HUES6 (cell line): ENCODE measurements around the gene GFRA1.

Experiments used
- H3K27ac ChIP-seq: 2 replicates; pipeline ENCODE4 v1.7.0; 2013; ENCODE audit warnings: low read depth, mild to moderate bottlenecking, low read length, inconsistent platforms
- H3K27me3 ChIP-seq: 2 replicates; pipeline ENCODE4 v1.6.1; 2013; ENCODE audit warnings: low read length; ENCODE audit not compliant: control insufficient read depth, insufficient read depth
- H3K36me3 ChIP-seq: 2 replicates; pipeline ENCODE4 v1.6.1; 2013; ENCODE audit warnings: low read length; ENCODE audit not compliant: control insufficient read depth, insufficient read depth
- H3K4me1 ChIP-seq: 2 replicates; pipeline ENCODE4 v1.6.1; 2013; ENCODE audit warnings: low read length; ENCODE audit not compliant: control insufficient read depth, insufficient read depth
- H3K4me3 ChIP-seq: 2 replicates; pipeline ENCODE4 v1.5.1; 2013; ENCODE audit warnings: low read depth, low read length
- H3K9ac ChIP-seq: one replicate; pipeline ENCODE4 v1.6.1; 2013; ENCODE audit warnings: mild to moderate bottlenecking, low read length
- H3K9me3 ChIP-seq: 2 replicates; pipeline ENCODE4 v1.6.1; 2013; ENCODE audit warnings: low read depth, low read length; ENCODE audit not compliant: control insufficient read depth, insufficient read depth

Gene GFRA1

GRCh38 chr10:116292493-116292892 is 19.5 kb upstream of the GFRA1 start:
- H3K27ac ChIP-seq: no peak overlapping the region
- H3K4me1 ChIP-seq: no peaks in the 10 kb centered on the region
- H3K9ac ChIP-seq: no peak overlapping the region
- no peaks in the 10 kb centered on the region for H3K27me3 ChIP-seq
- H3K36me3 ChIP-seq: no peaks in the 10 kb centered on the region
- H3K4me3 ChIP-seq: no peak overlapping the region
- no peaks in the 10 kb centered on the region for H3K9me3 ChIP-seq

- Histone ChIP-seq H3K27me3 (no peaks in the 10 kb centered on the region), H3K36me3 (no peaks in the 10 kb centered on the region), H3K9ac (no peak overlapping the region), H3K27ac (no peak overlapping the region), H3K4me3 (no peak overlapping the region), H3K4me1 (no peaks in the 10 kb centered on the region), H3K9me3 (no peaks in the 10 kb centered on the region)
These were observed 16.6 kb upstream of the GFRA1 start for GRCh38 chr10:116289652-116290051.

GRCh38 chr10:116287906-116288501 is 15.0 kb upstream of the GFRA1 start:
- Histone ChIP-seq H3K27ac (no peak overlapping the region), H3K36me3 (no peaks in the 10 kb centered on the region), H3K9ac (no peak overlapping the region), H3K4me1 (no peaks in the 10 kb centered on the region), H3K27me3 (no peaks in the 10 kb centered on the region), H3K4me3 (no peak overlapping the region), H3K9me3 (no peaks in the 10 kb centered on the region)

GRCh38 chr10:116286626-116287200 is 13.7 kb upstream of the GFRA1 start:
- no peaks in the 10 kb centered on the region for H3K4me1 ChIP-seq
- no peaks in the 10 kb centered on the region for H3K27me3 ChIP-seq
- H3K36me3 ChIP-seq: no peaks in the 10 kb centered on the region
- no peaks in the 10 kb centered on the region for H3K9me3 ChIP-seq
- no peak overlapping the region for H3K9ac ChIP-seq
- H3K27ac ChIP-seq: no peak overlapping the region
- no peak overlapping the region for H3K4me3 ChIP-seq

GRCh38 chr10:116281775-116282174 is 8.8 kb upstream of the GFRA1 start:
- no peak overlapping the region for H3K27ac ChIP-seq
- H3K4me3 ChIP-seq: no peak overlapping the region
- no peaks in the 10 kb centered on the region for H3K9me3 ChIP-seq
- H3K9ac ChIP-seq: no peak overlapping the region
- no peaks in the 10 kb centered on the region for H3K36me3 ChIP-seq
- H3K4me1 ChIP-seq: no peaks in the 10 kb centered on the region
- H3K27me3 ChIP-seq: peaks cover 11% of the 10 kb centered on the region

GRCh38 chr10:116278846-116279245 is 5.8 kb upstream of the GFRA1 start:
- Histone ChIP-seq H3K9ac (no peak overlapping the region), H3K36me3 (no peaks in the 10 kb centered on the region), H3K4me1 (no peaks in the 10 kb centered on the region), H3K9me3 (no peaks in the 10 kb centered on the region), H3K27me3 (peaks cover 39% of the 10 kb centered on the region), H3K4me3 (no peak overlapping the region), H3K27ac (no peak overlapping the region)

GRCh38 chr10:116276981-116277380 is 4.0 kb upstream of the GFRA1 start:
- Histone ChIP-seq H3K27ac (no peak overlapping the region), H3K27me3 (peaks cover 58% of the 10 kb centered on the region)

GRCh38 chr10:116274064-116274904 is 1.3 kb upstream of the GFRA1 start:
- no peaks in the 10 kb centered on the region for H3K36me3 ChIP-seq
- peak overlapping the region; percentile 51 for H3K9ac ChIP-seq
- peaks cover 2% of the 10 kb centered on the region; the same call in 1 of the 2 replicates for H3K4me1 ChIP-seq
- H3K27ac ChIP-seq: no peak overlapping the region
- no peaks in the 10 kb centered on the region for H3K9me3 ChIP-seq
- H3K4me3 ChIP-seq: peak overlapping the region; percentile 78
- H3K27me3 ChIP-seq: peaks cover 85% of the 10 kb centered on the region

More at GRCh38 chr10:116276981-116277380, 4.0 kb upstream of the GFRA1 start:
- Histone ChIP-seq H3K9ac (no peak overlapping the region), H3K9me3 (no peaks in the 10 kb centered on the region), H3K4me1 (peaks cover 2% of the 10 kb centered on the region; the same call in 1 of the 2 replicates), H3K36me3 (no peaks in the 10 kb centered on the region), H3K4me3 (no peak overlapping the region)

GRCh38 chr10:116271593-116272439 is 1.2 kb downstream of the GFRA1 start:
- Histone ChIP-seq H3K9me3 (no peaks in the 10 kb centered on the region), H3K36me3 (no peaks in the 10 kb centered on the region), H3K4me3 (peak overlapping the region; percentile 78), H3K4me1 (peaks cover 2% of the 10 kb centered on the region; the same call in 1 of the 2 replicates), H3K27me3 (peaks cover 95% of the 10 kb centered on the region), H3K9ac (peak overlapping the region; percentile 32), H3K27ac (no peak overlapping the region)

- Histone ChIP-seq H3K4me1 (peaks cover 2% of the 10 kb centered on the region; the same call in 1 of the 2 replicates), H3K27ac (no peak overlapping the region), H3K27me3 (peaks cover 97% of the 10 kb centered on the region), H3K9ac (peak overlapping the region; percentile 32), H3K4me3 (peak overlapping the region; percentile 78), H3K36me3 (no peaks in the 10 kb centered on the region), H3K9me3 (no peaks in the 10 kb centered on the region)
These were observed 2.0 kb downstream of the GFRA1 start for GRCh38 chr10:116270771-116271592.
